GM21529 (cell line): ENCODE data around the gene CDON.
"Not testable (repeated sequence)": the region's sequence is repeated elsewhere in the genome, so short reads cannot be mapped to it uniquely, and the experiment has no call there.

Experiments used
- ATAC-seq: cut with Tn5 transposase; IDR thresholded peaks from one replicate; pipeline ENCODE4 v1.9.1; 2021; ENCODE audit not compliant: unreplicated experiment

CDON gene

DNA sequence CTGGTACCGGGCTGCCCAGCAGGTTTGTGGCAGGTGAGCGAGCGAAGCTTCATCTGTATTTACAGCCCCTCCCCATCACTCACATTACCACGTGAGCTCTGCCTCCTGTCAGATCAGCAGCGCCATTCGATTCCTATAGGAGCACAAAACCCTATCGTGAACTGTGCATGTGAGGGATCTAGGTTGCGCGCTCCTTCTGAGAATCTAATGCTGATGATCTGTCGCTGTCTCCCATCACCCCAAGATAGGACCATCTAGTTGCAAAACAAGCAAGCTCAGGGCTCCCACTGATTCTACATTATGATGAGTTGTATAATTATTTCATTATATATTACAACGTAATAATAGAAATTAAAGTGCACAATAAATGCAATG, 132.6 kb downstream of the CDON start:
- no peak for ATAC-seq

DNA sequence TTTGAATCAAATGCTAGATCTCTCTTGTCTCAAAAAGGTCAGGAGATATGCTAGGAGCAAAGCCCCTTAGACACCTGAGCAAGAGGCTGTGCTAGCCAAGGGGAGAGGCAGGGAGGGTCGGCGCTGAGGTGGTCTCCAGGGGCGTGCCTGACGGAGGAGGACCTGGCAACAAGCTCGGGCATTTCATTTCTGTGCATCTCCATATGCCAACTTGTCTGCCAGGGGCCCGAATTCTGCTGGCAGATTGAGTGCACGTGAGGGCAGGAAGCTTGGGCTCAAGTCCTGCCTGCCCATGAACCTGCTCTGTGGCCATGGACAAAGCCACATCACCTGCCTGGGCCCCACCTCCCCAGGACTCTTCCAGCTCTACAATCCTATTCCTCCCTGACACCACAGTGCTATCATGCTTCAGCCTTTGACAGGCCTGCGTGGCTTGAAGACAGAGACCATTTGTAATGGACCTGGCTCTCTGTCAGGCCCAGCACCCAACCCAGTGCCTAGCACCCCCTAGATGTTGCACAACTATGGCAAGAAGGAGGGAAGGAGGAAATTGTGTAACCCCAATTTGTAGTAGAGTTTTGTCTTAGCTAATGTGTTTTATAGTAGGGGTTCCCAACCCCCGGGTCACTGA, 133.1 kb downstream of the CDON start:
- no peak for ATAC-seq

DNA sequence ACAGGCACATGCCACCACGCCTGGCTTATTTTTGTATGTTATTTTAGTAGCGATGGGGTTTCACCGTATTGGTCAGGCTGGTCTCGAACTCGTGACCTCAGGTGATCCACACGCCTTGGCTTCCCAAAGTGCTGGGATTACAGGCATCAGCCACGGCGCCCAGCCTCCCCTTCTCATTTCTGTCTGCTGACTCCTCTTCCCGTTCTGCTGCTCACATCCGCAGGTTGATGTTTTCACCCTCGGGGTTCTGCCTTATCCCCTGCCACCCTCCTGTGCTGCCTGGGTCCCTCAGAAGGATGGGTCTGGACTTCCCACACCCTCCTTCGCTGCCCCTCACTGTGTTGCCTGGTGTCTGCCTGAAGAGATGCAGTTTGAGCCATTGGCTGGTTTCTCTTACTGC, 136.0 kb downstream of the CDON start:
- no peak for ATAC-seq

DNA sequence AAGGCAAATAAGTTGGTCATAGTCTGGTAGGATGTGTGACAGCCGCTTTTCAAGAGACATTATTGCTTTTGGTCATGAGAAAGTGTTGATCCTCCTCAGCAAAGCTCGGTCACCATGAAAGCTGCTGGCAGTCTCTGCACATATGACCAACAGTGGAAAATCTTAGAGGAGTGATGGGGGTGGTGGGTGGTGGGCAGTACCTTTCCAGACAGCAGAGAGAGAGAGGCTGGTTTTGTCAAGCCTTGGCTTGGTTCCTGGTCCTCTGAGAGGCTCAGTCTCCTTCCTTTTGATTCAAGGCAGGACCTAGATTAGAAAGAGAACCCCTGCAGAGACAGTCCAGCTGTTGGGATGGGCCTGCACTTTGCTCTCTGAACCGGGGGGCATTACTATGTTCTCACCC, 136.9 kb downstream of the CDON start:
- ATAC-seq: no peak

DNA sequence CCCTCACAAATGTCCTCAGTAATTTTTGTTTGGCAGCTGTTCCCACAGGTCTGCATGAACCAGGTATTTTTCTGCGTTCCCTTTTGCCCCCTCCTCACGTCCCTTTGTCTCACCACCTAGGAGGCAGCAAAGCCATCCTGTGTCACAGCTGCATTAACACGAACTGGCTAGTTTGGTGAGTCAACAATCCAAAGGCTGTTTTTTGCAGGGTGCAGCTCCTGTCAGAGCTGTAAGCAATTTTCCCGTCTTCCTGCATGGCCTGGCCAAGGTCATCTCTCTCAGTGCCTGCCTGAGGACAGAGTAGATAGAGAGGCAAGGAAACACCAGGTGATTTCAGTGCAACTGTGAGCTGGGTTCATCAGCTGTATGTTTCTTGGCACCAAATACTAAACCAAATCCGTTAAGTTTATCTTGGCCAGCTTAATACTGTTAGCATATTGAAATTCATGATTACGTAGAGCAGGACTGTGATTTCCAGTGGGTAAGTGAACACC, 137.4 kb downstream of the CDON start:
- ATAC-seq: no peak

DNA sequence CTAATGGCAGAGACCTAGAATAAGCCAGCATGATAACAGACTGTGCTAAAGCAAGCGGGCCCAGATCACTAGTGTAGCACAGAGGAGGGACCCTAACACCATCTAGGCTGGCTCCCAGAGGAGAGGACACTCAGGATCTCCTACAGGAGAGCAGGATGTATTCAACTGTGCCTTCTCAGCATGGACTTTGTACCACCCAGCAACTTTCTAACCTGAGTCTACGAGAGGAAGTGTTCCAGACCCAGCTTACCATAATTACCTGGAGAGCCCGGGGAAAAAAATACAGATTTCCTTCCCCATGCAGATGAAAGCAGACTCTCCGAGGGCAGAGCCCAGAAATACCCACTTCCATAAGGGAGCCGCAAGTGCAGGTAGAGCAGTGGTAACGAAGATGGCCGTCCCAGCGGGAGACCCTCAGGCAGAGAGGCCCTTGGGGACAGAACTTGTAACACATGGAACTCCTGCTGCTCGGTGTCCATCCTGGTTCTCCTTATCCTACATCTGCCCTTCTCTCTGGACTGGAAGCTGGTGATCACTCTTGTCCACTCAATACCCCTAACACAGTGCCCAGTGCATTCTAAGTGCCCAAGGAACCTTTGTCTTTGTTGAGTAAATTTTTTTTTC, 138.2 kb downstream of the CDON start:
- no peak for ATAC-seq

DNA sequence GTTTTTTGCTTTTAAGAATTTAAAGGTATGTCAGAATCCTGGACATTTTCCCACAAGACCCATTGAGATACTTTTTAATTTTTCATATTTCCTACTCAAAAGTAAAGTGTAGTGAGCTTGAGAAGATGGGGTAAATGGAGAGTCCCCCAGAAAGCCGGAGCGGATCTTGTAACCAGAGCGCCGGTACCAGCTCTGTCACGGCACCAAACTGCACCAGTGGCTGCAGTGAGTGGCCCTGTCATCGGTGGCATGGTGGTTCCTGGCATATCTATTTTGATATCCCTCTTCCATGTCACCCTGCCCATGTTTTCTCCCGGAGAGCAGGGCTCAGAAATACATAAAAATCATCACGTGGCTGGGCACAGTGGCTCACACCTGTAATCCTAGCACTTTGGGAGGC, 139.0 kb downstream of the CDON start:
- no peak for ATAC-seq

DNA sequence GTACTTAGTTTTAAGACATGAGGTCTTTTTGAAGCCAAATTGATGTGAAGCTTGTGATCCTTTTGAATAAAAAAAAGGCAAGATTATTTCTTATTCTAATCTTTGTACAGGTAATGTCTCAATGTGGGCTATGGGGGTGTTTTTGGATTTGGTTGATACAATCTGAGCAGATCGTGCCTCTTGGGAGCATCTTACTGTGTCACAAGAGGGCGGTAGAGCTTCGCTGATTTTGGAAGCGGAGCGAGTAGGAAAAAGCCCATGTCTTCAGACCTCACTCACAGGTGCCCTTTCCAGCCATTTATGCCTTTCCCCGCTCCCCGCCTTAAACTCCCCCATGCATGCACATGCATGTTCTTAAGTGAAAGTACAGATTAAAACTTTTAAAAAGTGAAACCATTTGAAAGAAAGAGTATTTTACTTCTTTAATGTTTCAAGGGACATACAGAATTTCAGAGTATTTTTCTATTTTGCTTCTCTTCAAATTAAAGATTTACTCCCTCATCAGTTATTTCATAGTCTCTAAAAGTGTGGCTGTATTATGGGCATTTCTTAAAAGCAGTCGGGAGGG, 139.6 kb downstream of the CDON start:
- peak; percentile 52 for ATAC-seq

DNA sequence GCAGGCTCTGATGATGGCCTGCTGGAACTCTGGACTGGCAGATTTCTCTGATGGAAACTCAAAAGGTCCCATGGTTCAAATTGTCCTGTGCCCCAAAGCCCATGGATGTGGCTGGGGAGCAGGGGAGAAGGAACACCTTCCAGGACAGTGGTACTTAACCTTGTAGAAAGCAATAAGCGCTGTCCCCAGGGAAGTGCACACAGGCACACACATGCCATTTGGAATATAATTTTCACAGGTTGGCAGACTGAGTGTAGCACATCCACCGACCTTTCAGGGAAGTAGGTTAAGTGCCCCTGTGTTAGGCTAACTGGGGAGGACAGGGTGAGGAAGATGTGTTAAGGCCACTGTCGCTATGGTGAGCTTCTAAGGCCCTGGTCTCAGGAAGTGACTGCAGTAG, 140.5 kb downstream of the CDON start:
- no peak for ATAC-seq

DNA sequence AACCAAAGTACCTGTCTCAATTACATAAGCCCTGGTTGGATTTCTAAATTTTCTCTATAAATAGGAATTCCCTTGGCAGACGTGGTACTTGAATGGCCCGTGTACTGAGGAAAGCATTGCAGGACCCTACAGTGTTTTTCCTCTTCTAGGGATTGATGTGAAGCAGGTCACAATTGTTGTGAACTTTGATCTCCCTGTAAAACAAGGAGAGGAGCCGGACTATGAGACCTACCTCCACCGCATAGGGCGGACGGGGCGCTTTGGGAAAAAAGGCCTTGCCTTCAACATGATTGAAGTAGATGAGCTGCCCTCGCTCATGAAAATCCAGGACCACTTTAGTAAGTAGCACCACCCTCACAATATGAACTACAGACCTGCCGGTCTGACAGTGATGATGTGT, 141.6 kb downstream of the CDON start:
- no peak for ATAC-seq

DNA sequence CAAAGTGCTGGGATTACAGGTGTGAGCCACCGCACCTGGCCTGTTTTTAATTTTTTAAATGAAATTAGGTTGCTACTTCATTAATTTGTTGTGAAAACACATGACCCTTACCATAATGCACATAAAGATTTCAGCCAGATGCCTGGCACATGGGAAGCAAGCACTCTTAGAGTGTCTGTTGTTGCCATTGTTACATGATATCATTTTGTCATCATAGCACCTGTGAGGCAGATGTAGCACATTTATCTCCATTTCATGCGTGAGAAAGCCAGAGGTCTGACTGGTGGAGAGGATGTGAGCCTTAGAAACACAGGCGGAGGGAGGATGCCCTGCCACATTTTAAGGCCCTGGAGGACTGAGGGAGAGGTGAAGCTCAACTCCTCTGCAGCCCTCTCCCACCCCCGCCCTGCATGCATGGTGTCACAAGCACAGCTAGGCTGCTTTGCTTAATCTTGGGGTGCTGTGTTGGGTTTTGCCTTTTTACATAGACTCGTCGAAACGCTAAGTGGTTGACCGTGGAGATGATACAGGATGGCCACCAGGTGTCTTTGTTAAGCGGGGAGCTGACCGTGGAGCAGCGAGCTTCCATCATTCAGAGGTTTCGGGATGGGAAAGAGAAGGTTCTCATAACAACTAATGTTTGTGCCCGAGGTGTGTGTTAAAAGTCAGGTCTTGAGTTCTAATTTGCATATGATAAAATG, 144.4 kb downstream of the CDON start:
- ATAC-seq: no peak

DNA sequence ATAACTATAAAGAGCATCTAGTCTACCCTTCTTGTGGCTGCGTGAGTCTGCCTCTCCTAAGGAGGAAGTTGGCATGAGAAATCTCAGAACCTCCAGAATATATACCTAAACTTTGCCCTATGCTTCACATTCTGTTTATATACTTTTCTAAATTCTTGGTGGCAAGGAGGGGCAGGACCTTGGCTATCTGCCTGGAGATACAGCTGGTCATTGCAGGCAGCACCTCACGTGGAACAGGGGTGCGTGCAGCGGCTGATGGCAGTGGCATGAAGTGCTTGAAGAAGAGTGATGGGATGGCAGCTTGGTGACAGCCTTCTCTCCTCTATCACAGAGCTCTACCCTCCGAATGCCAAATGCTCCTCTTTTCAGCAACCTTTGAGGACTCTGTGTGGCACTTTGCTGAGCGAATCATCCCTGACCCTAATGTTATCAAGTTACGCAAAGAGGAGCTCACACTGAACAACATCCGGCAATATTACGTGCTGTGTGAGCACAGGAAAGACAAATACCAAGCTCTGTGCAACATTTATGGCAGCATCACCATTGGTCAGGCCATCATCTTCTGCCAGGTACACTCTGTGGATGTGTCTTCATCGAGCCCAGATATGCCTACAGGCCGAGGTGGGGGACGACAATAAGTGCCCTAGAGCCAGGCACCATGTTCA, 145.9 kb downstream of the CDON start:
- ATAC-seq: no peak

DNA sequence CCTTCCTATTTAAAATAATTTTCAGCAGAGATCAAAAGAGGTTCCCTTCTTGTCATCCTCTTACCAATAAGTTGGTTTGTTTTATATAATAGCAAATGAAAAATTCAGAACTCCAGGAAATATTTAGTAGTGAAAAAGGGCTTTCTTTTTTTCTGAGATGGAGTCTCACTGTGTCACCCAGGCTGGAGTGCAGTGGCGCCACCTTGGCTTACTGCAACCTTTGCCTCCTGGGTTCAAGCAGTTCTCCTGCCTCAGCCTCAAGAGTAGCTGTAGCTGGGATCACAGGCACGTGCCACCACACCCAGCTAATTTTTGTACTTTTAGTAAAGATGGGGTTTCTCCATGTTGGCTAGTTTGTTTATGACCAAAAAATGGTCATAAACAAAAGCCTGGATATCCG, 148.1 kb downstream of the CDON start:
- not testable (repeated sequence) for ATAC-seq

DNA sequence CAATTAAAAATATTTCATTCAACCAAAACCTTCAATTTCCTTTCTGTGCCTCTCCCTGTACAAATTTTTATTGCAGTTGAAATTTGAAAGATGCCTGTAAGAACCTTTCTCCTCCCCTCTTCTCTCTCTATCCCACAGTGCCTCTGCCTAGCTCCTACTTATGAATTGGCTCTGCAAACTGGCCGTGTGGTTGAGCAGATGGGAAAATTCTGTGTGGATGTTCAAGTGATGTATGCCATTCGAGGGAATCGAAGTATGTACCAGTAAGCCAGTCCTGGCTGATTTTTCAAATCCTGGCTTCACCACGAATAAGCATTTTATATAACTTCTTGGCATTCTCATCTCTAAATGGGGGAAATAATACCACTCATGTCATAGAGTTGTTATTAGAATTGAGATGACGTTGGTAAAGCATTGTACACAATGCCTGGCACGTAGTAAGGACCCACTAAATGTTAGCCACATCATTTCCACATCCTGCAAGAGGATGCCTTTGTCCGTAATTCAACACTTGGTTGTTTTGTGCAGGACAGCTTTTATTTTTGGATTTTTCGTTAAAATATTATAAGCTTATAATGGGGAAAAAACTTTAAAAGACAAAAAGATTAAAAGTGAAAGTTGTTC, 152.3 kb downstream of the CDON start:
- ATAC-seq: no peak
